Fibroblast of the aortic adventitia (primary cell): ENCODE results near the gene DENND1A. TPM values are rescaled to one million over a fixed set of nuclear protein-coding genes. Genes with fewer than 3 reads are reported as not detected.

Source experiments
- DNase-seq: peaks from one replicate; pipeline ENCODE4 v3.0.0-alpha.2; 2010; ENCODE audit warnings: low read depth
- H3K4me3 ChIP-seq: 2 replicates; pipeline ENCODE4 v1.5.1; 2011; ENCODE audit warnings: low read depth, mild to moderate bottlenecking, control low read depth, low read length, moderate library complexity
- total RNA-seq: library from RNA; depleted of rRNA; stranded (reverse); fragments of >200 nt; gene quantifications from 2 replicates; pipeline ENCODE4 v1.2.3, GENCODE V29; 2012; ENCODE audit warnings: low replicate concordance
- TF ChIP-seq, protein P1 (sequence below): IDR thresholded peaks from 2 replicates; pipeline ENCODE4 v1.5.1; 2011; ENCODE audit warnings: mild to moderate bottlenecking, low read length, control low read depth, inconsistent platforms; ENCODE audit not compliant: insufficient read depth

Gene DENND1A
- total RNA-seq, 1 donor, result 27.7 TPM

DNA sequence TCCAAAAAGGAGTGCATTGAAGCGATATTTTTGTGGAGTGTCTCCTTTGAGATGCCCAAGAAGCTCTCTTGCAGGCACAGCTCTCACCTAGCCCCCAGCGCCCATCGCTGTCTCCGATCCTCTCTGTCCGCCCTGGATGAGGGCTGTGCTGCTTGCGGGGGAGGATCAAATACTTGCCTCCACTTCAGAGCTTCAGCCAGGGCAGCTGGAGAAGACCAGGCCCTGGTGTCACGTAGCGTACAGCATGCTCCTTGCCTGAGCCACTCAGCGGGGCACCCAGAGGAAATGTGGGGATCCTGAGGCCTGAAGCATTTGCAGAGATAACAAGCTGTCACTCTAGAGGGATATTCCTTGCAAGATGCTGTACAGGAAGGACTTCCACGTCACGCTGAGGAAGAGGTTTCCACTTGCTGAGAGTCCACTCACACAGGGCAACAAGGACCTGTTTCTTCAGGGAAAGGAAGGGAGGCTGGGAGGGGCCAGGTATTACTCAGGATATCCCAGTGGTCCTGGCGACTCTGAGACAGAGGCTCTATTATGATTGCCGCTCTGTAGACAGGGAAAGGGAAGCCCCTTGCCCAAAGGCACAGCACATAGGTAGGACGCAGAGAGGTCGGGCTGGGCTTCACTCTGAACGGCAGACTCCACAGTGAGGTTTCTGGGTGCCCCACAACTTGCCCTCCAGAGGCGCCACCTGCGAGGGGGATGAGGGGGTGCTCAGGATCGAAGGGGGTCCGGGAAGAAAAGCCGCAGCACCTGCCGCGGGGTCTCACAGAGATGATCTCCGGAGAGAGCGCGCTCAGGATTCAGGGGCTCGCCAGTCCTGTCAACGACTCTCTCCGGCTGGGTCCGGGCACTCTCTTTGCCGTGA lies 510.0 kb downstream of the DENND1A start:
- no peak overlapping the region for H3K4me3 ChIP-seq
- no peak for DNase-seq
- TF ChIP-seq, protein P1, sequence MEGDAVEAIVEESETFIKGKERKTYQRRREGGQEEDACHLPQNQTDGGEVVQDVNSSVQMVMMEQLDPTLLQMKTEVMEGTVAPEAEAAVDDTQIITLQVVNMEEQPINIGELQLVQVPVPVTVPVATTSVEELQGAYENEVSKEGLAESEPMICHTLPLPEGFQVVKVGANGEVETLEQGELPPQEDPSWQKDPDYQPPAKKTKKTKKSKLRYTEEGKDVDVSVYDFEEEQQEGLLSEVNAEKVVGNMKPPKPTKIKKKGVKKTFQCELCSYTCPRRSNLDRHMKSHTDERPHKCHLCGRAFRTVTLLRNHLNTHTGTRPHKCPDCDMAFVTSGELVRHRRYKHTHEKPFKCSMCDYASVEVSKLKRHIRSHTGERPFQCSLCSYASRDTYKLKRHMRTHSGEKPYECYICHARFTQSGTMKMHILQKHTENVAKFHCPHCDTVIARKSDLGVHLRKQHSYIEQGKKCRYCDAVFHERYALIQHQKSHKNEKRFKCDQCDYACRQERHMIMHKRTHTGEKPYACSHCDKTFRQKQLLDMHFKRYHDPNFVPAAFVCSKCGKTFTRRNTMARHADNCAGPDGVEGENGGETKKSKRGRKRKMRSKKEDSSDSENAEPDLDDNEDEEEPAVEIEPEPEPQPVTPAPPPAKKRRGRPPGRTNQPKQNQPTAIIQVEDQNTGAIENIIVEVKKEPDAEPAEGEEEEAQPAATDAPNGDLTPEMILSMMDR, result no peak

DNA sequence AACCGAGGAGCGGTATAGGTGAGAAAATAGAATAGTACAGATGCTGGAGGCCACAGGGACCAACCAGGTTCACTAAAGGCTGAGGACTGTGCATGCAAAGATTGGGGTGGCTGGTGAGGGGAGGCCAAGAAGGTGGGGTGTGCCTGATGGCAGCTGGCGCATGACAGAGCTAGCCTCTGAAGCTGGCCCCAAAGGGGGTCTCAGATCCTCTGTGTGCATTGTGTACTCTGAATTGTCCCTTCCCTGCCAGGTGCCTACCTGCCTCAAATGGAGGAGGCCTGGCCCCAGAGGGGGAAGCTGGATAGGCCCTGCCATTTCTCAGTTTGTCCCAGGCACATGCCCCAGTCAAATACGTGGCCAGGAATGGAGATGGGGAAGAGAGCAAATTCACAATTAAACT lies 510.8 kb downstream of the DENND1A start:
- TF ChIP-seq, protein P1, result no peak
- no peak for DNase-seq
- no peak overlapping the region for H3K4me3 ChIP-seq

DNA sequence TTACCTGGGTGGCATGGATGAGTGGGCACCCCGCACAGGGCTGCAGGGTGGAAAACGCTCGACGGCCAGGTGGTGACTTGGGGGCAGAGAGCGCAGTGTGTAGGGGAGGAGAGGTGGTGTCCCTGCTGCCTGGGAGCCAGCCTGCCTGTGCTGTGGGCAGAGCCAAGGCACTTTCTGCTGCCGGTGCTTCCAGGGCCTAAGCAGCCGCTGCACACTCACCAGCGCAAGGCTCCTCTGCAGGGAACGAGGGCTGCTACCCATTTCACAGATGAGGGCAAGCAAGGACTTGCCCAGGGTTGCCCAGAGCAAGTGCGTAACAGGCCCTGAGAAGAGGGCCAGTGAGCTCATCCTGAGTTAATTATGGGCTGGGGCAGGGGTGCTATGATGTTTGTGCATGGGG lies 511.4 kb downstream of the DENND1A start:
- TF ChIP-seq, protein P1, result no peak
- H3K4me3 ChIP-seq, result no peak overlapping the region
- DNase-seq, result no peak

DNA sequence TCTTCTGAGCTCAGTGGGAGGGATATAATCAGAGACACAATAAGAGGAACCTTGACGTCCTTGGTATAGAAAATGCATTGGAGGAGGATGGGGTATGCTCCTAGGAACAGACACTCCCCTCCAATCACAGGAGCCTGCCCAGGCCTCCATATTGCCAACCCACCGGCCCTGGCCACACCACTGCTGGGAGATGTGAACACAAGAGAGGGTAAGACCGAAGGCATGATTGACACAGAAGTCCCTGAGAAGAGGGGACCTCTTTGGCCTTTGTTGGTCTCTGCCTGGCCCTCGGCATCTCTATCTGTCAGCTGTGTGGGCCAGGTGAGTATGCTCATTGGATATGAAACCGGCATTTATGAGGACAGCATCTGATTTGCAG lies 511.9 kb downstream of the DENND1A start:
- TF ChIP-seq, protein P1, result no peak
- DNase-seq, result no peak
- no peak overlapping the region for H3K4me3 ChIP-seq

- no peak for DNase-seq
- no peak overlapping the region for H3K4me3 ChIP-seq
- TF ChIP-seq, protein P1, result no peak
Measured at GRCh38 chr9:123417289-123418051, 512.5 kb downstream of the DENND1A start.

GRCh38 chr9:123416176-123416575 lies 513.8 kb downstream of the DENND1A start:
- TF ChIP-seq, protein P1, result no peak
- DNase-seq, result no peak
- no peak overlapping the region for H3K4me3 ChIP-seq
